DMS 273 treated with DMSO at 0.1 percent for 48 hours (cell line): ENCODE measurements around the gene FGF18.

Experiments used
- DNase-seq: peaks from one replicate; lab custom pipeline; 2025; lab: John Stamatoyannopoulos, UW

The FGF18 gene

DNA sequence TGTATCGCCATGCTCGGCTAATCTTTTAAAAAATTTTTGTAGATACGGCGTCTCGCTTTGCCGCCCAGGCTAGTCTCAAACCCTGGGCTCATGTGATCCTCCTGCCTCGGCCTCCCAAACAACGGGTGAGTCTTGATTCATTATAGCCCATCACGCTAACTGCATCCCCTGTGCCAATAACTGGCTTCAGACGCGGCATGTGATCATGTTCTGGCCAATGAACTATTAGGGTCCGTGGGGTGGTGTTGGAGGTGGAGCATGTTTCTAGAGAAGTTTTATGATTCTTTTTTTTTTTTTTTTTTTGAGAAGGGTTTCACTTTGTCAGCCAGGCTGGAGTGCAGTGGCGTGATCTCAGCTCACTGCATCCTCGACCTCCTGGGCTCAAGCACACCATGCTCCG lies 51.0 kb downstream of the FGF18 start:
- no peak for DNase-seq

- DNase-seq, result no peak
These were observed 54.9 kb downstream of the FGF18 start for GRCh38 chr5:171474230-171474813.

DNA sequence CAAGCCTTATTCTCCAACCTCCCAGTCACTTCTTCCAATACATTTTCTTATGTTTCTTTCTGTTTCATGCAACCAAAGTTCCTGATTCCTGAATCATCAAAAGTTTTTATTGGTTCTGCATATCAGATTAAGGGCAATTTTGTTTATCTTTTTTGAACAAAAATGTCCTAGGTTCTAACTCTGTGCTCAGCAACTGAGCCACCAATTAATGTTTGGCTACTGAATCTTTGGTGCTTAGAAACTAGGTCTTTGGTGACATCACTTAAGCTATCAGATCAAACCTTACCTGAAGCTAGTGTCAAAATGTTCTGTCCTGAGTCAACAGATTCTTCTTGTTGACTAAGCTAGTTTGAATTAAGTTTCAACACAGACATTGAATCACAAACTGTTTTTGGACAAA lies 56.1 kb downstream of the FGF18 start:
- no peak for DNase-seq

- no peak for DNase-seq
These were observed 57.3 kb downstream of the FGF18 start for GRCh38 chr5:171476701-171477100.

- DNase-seq, result no peak
These were observed 57.7 kb downstream of the FGF18 start for GRCh38 chr5:171477101-171477500.

- no peak for DNase-seq
These were observed 58.2 kb downstream of the FGF18 start for GRCh38 chr5:171477666-171478065.

GRCh38 chr5:171478946-171479775 lies 59.7 kb downstream of the FGF18 start:
- DNase-seq, result no peak

GRCh38 chr5:171479776-171480125 lies 60.3 kb downstream of the FGF18 start:
- no peak for DNase-seq

GRCh38 chr5:171480239-171480638 lies 60.8 kb downstream of the FGF18 start:
- no peak for DNase-seq

DNA sequence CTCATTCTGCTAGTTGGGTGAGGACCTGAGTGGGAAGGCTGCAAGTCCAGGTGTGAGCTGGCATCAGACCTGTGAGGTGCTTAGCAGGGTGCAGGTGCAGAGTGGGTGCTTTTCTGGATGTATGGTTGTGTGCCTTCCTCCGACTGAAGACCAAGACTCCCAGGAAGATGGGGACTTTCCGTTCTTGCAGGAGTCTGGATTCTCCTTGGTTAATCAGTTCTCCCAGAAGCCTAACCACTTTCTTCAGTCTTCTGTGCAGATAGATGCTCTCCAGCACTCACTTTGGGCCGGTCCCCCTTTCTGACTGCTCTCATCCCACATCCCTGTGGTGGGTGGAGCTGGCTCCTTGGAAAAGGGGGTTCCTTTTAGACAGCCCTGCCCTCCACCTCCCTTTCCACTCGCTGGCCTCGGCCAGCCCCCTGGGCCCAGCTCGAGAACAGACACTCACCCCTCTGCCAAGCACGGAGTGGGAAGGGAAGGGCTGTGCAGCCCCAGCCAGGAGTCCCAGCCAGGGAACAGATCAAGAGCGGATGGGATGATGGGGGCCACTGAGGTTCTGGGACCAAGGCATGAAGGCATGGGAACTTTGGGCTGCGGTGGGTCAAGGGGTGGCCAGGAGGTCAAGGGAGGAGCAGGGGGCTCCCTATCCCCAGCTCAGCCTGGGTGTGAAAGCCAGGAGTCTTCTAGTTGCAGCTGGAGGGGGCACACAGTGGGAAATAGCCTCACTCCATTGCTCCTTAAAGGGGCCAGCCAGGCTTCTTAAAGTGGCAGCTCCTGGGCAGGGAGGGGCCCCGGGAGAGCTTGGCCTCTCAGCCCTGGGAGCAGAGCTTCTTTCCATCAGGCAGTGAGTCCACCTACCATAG lies 62.4 kb downstream of the FGF18 start:
- no peak for DNase-seq

DNA sequence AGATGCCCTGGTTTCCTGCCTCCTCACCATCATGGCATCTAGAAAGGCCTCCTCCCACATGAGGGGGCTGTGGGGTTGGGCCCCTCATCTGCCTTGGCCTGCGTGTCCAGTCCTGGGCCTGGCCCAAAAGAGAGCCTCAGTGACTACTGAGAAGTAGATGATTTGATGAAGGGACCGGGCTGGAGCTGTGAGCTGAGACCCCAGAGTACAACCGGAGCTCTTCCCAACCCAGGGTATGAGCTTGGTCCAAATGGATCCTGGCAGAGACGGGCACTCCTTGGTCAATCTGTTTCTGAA lies 62.9 kb downstream of the FGF18 start:
- DNase-seq, result no peak

GRCh38 chr5:171483551-171484135 lies 64.2 kb downstream of the FGF18 start:
- DNase-seq, result no peak

DNA sequence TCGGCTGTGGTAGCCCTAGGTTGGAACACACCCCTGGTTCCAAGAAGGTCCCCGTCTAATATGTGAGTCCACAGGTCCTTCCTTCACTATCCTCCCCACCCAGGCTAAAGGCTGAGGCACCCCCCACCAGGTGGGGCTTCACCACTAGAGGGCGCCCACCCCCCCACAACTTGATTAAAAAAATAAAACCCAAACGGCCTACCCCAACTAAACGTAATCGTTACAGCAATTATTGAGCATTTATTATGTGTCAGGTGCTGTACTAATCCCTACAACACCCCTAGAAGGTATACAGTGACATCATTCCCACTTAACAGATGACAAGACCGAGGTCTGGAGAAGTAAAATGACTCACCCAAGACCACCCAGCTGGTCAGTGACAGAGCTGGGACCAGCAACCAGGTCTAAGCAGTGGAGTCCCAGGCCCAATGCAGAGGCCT lies 65.0 kb downstream of the FGF18 start:
- no peak for DNase-seq

DNA sequence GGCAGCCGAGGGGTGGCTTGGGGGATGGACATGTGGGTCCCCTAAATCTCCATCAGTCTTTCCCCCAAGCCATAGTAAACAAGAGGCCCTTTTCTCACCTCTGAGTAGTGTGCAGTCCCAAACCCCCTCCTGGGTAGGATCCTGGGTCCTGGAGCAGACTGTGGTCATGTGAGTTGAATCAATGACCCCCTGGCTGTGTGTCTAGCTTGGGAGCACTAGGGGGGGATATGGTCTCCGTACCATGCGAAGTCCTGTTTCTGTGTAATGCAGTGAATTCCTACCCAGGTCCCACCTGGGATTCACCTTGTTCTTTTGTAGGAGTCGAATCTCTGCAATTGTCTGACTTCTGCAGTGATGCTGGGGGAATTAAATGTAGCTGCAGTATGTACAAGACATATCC lies 66.2 kb downstream of the FGF18 start:
- DNase-seq, result no peak

GRCh38 chr5:171486613-171487012 lies 67.2 kb downstream of the FGF18 start:
- DNase-seq, result no peak

DNA sequence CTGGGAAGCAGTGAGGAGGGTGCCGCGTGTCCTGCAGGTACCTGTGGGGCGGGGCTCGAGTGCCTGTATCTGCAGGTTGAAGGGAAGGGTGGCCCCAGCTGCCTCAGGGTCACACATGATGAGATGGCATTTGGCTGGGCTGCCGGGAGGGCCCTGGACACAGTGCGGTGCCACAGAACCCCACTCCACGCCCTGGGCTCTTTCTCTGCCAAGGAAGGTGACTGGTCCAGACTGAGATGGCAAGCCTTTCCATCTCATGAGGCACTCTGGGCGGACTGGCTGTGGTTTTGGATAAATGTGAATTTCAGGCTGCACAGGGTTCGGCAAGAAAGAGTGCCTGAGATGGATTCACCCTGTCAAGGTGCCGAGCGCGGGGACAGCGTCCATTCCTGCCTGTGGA lies 69.4 kb downstream of the FGF18 start:
- no peak for DNase-seq

- DNase-seq, result peak; percentile 63
These were observed 73.3 kb downstream of the FGF18 start for GRCh38 chr5:171492781-171493180.

GRCh38 chr5:171493646-171494393 lies 74.4 kb downstream of the FGF18 start:
- no peak for DNase-seq

GRCh38 chr5:171494452-171495121 lies 75.1 kb downstream of the FGF18 start:
- peak; percentile 67 for DNase-seq

GRCh38 chr5:171495122-171495700 lies 75.8 kb downstream of the FGF18 start:
- DNase-seq, result no peak

- no peak for DNase-seq
These were observed 77.0 kb downstream of the FGF18 start for GRCh38 chr5:171496456-171496855.
